ENCODE measurements around the gene RPL36.
"Not testable (repeated sequence)": the region's sequence is repeated elsewhere in the genome, so short reads cannot be mapped to it uniquely, and the experiment has no call there.

RPL36 gene

DNA sequence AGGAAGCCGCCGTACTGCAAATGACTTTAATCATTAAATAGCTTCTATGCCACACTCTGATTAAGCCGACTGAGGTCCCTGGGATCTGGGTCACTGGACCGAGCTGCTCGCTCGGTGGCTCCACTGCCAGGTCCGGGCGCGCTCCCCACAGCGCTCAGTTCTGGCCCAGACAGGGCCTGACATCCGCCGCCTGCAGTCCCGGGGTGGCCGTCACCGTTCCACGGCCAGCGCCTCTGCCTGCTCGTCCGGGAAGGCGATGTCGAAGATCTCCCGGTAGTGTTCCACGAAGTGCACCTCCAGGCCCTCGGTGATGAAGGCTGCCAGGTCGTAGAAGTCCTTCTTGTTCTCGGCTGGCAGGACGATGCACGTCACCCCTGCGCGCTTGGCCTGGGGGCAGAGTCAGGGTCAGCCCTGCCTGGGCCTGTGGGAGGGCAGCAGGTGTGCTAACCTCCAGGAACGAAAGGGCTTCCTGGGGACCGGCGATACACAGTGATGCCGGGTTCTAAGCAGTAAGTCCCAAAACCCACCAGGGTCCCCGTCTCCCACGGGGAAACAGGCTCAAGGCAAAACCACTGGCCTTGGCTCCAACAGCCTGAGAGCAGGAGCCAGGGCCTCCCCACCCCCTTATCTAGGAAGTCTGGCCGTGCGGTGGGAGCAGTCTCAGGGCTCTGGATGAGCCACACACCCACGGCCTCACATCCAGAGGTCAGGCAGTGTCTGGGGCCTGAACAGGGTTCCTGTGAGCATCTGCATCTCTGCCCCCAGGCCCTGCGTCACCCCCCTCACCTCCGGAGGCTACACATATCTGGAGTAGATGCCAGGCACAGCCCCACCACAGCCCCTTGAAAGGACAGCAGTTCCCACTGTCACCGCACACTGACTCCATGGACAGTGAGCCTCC lies 2.0 kb downstream of the RPL36 start:
- DNase-seq: no peak

DNA sequence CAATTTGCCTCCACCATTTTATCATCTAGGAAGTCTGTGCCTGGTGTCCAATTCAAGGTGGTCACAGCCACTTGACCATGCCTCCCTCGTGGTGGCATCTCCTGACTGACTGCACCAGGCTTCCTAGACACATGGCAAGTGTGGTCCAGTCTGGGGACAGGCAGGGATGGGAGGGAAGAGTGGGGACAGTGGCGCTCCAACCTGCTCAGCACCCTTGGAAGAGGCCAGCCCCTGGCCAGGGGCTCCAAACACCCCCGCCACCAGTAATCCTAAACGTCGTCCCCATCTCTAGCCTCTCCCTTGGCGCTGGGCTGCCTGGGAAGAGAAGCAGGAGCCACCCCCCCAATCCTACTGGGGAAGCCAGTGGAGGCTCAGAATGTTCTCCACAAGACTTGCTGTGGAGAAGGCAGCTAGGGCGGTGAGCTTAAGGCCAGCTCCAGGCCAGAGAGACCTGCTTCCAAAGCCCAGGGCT lies 2.7 kb downstream of the RPL36 start:
- no peak for DNase-seq

GRCh38 chr19:5693195-5694166 lies 3.4 kb downstream of the RPL36 start:
- DNase-seq: no peak

DNA sequence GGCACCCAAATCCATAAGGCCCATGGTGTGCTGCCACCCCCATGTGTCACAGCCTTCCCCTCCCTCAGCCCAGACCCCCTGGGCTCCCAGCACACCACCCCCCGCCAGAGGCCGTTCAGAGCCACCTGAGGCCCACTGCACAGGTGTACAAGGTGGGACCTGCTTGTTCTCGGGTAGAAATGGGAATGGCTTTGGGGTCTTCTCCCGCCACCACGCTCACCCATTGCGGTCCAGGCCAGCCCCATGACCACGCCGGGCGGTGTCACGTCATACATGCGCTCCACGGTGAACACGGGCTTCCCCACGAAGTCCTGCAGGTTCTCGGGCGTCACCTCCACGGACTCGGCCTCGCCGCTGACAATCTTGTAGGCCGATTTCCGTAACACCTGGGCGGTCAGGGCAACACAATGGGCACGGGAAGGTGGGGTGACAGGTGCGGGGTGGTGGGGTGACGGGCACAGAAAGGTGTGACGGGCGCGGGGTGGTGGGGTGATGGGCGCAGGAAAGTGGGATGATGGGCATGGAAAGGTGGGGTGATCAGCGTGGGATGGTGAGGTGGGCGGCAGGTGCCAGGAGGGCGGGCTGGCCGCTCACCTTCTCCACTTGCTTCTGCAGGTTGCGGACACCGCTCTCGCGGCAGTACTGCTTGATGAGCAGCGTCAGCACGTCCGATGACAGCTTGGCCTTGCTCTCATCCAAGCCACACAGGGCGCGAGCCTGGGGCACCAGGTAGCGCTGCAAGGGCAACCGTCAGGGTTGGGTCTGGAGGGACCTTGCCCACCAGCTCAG lies 4.3 kb downstream of the RPL36 start:
- no peak for DNase-seq

DNA sequence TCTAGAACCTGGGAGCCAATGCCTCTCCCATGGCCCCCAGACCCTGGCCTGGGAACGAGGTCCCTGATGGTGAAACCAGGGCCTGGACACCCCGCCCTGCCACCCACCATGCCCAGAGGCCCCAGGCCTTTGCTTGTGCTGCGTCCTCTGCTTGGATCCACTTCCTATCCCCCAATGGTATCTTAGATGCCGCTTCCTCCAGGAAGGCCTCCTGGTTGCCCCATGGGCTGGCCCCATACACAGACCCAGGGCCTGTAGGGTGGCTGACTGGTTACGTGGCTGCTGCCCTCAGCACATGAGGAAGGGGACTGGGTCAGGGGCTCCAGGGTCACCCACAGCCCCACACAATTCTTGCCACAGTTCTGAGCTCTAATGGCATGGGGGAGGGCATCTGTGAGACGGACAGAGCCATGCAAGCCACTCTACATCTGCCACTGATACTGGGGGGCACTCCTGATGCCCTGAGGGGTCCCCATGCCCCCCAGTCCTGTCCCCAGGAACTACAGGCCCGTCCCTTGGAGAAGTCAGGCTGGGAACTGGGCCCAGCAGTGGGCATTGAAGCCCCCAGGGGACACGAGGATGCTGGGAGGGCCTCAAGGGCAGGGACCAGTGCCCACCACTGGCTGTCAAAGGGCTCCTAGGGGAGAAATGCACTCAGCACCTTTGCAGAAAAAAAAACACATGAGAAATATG lies 5.0 kb downstream of the RPL36 start:
- DNase-seq: no peak

- no peak for DNase-seq
Observed at GRCh38 chr19:5695649-5696195, 5.6 kb downstream of the RPL36 start.

- no peak for DNase-seq
Observed at GRCh38 chr19:5696196-5697021, 6.3 kb downstream of the RPL36 start.

DNA sequence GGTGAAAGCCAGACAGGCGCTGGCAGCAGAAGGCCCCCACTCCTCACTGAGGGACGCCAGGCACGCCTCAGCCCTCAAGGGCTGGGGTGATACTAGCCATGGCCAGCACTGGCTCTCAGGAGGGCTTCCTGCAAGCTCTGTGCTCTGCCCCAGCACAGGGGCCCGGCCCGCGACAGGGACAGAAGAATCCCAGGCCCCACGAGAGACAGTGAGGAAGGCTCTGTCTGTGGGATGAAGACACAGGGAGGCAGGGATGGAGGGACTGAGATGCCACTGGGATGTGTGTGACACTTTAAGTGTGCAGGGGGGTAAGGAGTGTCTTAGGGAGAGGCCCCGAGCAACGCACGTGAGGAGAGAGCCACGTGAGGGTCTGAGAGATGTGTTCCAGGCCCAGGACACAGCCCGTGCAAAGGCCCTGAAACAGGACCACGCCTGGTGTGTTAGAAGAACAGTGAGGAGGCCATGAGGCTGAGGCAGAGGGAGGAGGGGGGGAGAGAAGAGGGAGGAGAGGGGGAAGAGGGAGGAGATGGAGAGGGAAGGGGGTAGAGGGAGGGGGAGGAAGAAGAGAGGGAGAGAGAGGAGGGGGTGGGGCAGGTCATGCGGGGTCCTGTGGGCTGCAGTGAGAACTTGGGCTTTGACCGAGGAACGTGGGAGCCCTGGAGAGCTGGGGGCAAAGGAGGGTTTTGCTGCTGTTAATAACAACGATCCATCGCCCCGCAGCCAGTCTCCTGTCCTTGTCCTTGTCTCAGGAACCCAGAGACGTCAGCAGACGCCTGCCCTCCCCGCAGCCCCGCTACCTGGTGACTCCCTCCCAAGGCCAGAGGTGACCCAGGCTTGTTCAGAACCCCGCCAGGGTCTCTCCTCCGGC lies 7.2 kb downstream of the RPL36 start:
- DNase-seq: no peak

- DNase-seq: no peak
Observed at GRCh38 chr19:5697890-5698634, 8.0 kb downstream of the RPL36 start.

GRCh38 chr19:5698635-5699422 lies 8.7 kb downstream of the RPL36 start:
- no peak for DNase-seq

DNA sequence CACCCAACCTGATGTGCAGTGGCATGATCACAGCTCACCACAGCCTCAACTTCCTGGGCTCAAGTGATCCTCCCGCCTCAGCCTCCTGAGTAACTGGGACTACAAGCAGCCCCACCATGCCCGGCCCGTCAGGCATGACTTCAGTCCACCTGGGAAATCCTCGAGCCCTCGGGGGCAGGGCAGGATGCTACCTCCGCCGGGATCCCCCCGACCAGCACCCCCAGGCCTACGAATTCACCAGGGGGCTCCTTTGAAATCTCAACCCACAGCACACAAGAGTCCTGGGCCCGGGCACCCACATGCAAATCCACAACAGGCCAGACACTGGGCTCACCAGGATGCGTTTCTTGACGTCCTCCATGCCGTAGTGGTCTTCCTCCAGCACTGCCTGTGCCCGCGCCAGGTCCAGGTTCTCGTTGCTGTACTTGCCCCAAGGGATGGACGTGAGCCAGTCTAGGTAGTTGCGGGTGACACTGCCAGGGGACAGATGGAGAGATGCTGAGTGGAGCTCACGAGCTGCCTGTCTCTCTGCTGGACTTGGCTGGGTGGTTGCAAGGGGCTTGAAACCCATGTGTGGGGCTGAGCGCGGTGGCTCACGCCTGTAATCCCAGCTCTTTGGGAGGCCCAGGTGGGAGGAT lies 10.5 kb downstream of the RPL36 start:
- DNase-seq: no peak

- DNase-seq: not testable (repeated sequence)
Observed at GRCh38 chr19:5702053-5702410, 11.9 kb downstream of the RPL36 start.

- no peak for DNase-seq
Observed at GRCh38 chr19:5703819-5704818, 14.0 kb downstream of the RPL36 start.

DNA sequence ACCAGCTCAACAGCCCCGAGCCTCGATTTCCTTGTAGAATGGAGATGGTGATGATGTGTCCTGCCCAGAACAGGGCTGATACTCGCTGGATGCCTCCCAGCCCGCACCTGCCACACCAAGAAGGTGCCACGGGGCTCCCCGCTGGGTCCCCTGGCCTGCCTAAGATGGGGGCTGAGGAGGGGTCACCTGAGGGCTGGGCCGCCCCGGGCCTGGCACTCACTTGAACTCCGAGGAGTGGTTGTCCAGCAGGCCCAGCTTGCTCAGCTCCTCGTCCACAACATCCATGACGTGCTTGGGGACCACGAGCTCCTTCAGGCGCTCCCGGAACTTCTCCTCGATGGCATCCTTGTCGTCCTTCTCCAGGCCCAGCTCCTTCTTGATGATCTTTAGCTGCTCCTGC lies 15.5 kb downstream of the RPL36 start:
- DNase-seq: no peak

DNA sequence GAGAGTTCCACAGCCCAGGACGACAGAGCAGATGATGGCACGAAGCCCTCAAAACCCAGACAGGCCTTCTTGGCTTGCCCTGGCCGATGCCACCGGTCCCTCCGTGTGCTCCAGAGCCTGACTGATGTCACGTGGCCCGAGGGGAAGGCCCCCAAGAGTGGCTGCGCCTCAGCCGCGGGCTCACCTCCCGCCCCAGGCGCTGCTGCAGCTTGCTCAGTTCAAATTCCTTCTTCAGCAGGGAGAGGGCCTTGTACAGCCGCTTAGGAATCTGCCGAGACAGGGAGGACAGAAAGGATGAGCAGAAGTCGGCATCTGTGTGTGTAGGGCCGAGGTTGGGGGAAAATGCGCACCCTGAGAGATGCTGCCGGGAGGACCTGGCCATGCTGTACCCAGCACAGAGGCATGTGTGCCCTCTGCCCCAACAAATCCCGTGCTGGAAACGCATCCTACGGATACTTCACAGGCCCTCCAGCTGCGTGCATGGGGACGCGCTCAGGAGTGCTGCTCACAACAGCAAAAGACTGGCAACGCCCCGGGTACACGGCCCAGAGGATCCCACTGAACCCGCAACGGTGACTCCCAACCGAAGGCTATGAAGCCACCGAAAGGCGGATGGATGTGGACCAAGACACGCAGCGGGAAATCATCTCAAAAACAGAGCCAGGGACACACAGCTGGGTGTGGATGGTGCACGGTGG lies 16.9 kb downstream of the RPL36 start:
- no peak for DNase-seq

Data from amniotic stem cell (primary cell).